RWPE2 (cell line): ENCODE data around the gene CCSER1.

ENCODE experiments used
- ATAC-seq: fragments of 200-7000 bp; cut with Tn5 transposase; 3 replicates; pipeline ENCODE4 v1.9.1; 2021; ENCODE audit warnings: low read depth
- DNase-seq: peaks from one replicate; pipeline ENCODE4 v3.0.0-alpha.2; 2020; ENCODE audit warnings: low spot score
- H3K27ac ChIP-seq: fragments of 450-650 bp; 2 replicates; pipeline ENCODE4 v1.5.1; 2017; ENCODE audit warnings: mild to moderate bottlenecking; ENCODE audit not compliant: poor library complexity, severe bottlenecking
- H3K27me3 ChIP-seq: fragments of 250-450 bp; sonication (Bioruptor Pico); 2 replicates; pipeline ENCODE4 v1.5.1; 2021; ENCODE audit warnings: mild to moderate bottlenecking, moderate library complexity; ENCODE audit not compliant: insufficient read depth, poor library complexity, severe bottlenecking
- H3K36me3 ChIP-seq: fragments of 250-450 bp; sonication (Bioruptor Pico); 2 replicates; pipeline ENCODE4 v1.5.1; 2020; ENCODE audit warnings: low read depth, mild to moderate bottlenecking, moderate library complexity
- H3K4me1 ChIP-seq: fragments of 250-450 bp; sonication (Bioruptor Pico); 2 replicates; pipeline ENCODE4 v1.5.1; 2021; ENCODE audit warnings: mild to moderate bottlenecking, moderate library complexity; ENCODE audit not compliant: insufficient read depth, poor library complexity, severe bottlenecking
- H3K4me3 ChIP-seq: fragments of 250-450 bp; sonication (Bioruptor Pico); 2 replicates; pipeline ENCODE4 v1.5.1; 2021; ENCODE audit warnings: mild to moderate bottlenecking, moderate library complexity; ENCODE audit not compliant: severe bottlenecking
- H3K9me3 ChIP-seq: fragments of 250-450 bp; sonication (Bioruptor Pico); 2 replicates; pipeline ENCODE4 v1.5.1; 2021; ENCODE audit warnings: mild to moderate bottlenecking, moderate library complexity; ENCODE audit not compliant: severe bottlenecking
- TF ChIP-seq, protein P1 (sequence below): fragments of 450-650 bp; IDR thresholded peaks from one replicate; pipeline ENCODE4 v1.5.1; 2017; ENCODE audit warnings: mild to moderate bottlenecking, moderate library complexity; ENCODE audit not compliant: poor library complexity, severe bottlenecking

Gene CCSER1

DNA sequence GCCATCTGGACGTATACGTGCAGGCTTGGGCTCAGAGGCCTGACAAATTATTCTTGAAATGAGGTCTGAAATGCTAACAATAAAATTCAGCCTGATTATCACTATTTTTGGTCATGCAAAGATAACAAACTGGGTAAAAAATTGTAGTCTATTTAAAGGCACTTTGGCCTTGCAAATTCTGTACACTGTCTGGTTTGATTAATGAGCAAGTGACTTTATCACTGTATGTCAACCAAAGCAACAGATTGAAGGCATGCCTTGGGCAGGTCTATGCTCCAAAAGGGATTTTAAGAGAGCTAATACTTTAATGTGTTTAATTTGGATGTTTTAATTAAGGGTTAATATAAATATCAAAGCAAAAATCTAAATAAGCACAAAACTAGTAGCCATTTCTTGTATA, 1141.7 kb downstream of the CCSER1 start:
- Histone ChIP-seq H3K27ac (no peak overlapping the region), H3K36me3 (no peaks in the 10 kb centered on the region), H3K4me1 (no peaks in the 10 kb centered on the region), H3K27me3 (no peaks in the 10 kb centered on the region), H3K4me3 (no peak overlapping the region), H3K9me3 (no peaks in the 10 kb centered on the region)
- TF ChIP-seq, protein P1, sequence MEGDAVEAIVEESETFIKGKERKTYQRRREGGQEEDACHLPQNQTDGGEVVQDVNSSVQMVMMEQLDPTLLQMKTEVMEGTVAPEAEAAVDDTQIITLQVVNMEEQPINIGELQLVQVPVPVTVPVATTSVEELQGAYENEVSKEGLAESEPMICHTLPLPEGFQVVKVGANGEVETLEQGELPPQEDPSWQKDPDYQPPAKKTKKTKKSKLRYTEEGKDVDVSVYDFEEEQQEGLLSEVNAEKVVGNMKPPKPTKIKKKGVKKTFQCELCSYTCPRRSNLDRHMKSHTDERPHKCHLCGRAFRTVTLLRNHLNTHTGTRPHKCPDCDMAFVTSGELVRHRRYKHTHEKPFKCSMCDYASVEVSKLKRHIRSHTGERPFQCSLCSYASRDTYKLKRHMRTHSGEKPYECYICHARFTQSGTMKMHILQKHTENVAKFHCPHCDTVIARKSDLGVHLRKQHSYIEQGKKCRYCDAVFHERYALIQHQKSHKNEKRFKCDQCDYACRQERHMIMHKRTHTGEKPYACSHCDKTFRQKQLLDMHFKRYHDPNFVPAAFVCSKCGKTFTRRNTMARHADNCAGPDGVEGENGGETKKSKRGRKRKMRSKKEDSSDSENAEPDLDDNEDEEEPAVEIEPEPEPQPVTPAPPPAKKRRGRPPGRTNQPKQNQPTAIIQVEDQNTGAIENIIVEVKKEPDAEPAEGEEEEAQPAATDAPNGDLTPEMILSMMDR: no peak
- DNase-seq: no peak
- no peak for ATAC-seq

DNA sequence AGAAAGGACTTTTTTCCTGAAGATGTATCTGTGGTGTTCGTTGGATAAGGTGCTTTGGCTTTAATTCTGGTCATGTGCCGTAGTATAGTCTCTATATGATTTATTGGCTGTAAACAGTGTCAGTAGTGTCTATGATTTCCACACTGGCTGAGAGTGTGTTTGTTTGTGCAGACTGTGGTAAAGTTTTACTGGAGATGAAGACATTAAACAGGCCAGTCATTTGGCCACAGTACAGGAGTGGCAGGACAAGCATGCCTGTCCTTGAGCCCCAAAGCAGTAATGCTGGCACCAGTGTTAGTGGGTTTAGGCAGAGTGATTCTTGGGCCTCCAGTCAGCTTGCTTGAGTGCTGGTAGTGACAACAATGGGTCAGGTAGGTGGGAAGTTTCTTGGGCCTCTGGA, 1152.7 kb downstream of the CCSER1 start:
- Histone ChIP-seq H3K4me1 (no peaks in the 10 kb centered on the region), H3K36me3 (no peaks in the 10 kb centered on the region), H3K27ac (no peak overlapping the region), H3K9me3 (no peaks in the 10 kb centered on the region), H3K27me3 (no peaks in the 10 kb centered on the region), H3K4me3 (no peak overlapping the region)
- DNase-seq (peak; percentile 21), ATAC-seq (no peak)
- TF ChIP-seq, protein P1: no peak

DNA sequence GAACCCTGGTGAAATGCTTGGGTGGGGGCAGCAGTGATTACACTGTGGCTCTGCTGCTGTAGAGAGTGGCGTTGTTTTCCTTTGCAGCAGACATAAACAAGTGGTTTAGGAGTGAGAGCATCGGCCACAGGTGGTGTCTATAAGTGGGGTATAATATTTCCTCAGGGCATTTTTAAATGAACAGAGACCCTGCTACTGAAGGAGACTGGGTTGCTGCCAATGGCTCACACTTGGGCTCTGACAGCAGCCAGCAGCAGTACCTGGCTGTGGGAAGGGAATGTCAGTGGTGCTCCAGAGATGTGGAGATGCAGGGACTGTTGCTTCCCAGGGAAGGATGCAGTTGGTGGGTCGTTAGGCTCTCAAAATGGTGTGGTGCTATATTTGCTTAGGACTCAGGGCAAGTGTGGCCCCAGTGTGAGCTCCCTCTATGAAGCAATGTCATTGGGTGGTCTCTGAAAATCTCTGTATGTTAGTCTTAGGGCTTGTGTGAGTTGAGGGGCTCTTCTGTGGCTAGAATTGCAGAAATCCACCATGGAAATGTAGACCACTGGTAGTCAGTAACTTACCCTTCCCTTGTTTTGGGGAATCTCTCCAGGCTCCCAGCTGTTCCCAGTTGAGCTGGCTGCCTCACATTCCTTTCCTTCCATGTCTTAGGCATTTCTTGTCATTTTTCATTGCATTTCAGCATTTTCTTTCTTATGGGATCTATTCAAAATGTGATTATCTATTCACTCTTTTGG, 1153.5 kb downstream of the CCSER1 start:
- no peaks in the 10 kb centered on the region for H3K9me3 ChIP-seq
- no peak for ATAC-seq
- H3K4me3 ChIP-seq: no peak overlapping the region
- no peaks in the 10 kb centered on the region for H3K27me3 ChIP-seq
- TF ChIP-seq, protein P1: no peak
- no peaks in the 10 kb centered on the region for H3K36me3 ChIP-seq
- no peak for DNase-seq
- H3K4me1 ChIP-seq: no peaks in the 10 kb centered on the region
- H3K27ac ChIP-seq: no peak overlapping the region

DNA sequence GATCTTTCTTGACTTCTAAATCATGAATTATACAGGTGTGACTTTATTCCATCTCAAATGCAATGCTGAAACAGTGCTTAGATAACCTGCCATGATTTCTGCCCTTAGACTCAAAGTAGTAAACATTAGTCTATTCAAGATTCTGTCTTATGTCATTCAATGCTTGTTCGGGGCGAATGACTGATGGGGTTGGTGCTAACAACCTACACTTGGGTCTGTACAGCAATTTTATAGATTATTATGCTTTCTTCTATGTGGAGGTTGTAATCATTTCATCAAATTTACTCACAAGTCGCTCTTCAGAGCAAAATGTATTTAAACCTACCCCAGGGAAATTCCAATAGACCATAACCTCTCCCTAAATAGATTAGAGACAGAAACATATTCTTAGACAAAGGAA, 1155.0 kb downstream of the CCSER1 start:
- TF ChIP-seq, protein P1: no peak
- H3K4me1 ChIP-seq: no peaks in the 10 kb centered on the region
- no peak overlapping the region for H3K27ac ChIP-seq
- H3K4me3 ChIP-seq: no peak overlapping the region
- H3K36me3 ChIP-seq: no peaks in the 10 kb centered on the region
- DNase-seq (no peak), ATAC-seq (no peak)
- no peaks in the 10 kb centered on the region for H3K27me3 ChIP-seq
- no peaks in the 10 kb centered on the region for H3K9me3 ChIP-seq

DNA sequence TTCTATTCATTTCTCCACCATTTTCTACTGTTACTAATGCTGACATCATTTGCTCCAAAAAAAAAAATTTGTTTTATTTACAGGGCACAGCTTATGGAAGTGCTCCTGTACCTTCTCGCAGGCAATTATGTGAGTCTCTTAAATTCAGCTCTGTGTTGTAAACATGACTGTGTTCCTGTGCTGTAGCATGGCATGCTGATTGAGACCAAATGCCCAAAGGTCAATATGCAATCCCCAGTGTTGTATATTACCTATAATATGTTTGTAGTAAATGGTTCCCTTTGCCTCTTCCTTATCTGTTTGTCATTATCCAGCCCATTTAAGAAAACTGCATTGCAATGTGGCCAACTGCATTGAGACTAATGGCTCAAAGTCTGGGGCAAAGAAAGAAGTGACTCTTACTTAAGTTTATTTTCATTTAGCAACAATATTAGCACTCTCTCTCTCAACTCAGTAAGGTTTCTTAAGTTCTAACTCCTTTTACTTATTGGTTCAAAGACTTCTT, 1156.6 kb downstream of the CCSER1 start:
- ATAC-seq: no peak
- H3K27me3 ChIP-seq: no peaks in the 10 kb centered on the region
- DNase-seq: no peak
- TF ChIP-seq, protein P1: no peak
- no peak overlapping the region for H3K27ac ChIP-seq
- H3K36me3 ChIP-seq: no peaks in the 10 kb centered on the region
- no peak overlapping the region for H3K4me3 ChIP-seq
- no peaks in the 10 kb centered on the region for H3K9me3 ChIP-seq
- no peaks in the 10 kb centered on the region for H3K4me1 ChIP-seq
